HG03432 (cell line): ENCODE measurements around the gene PPM1D.
"Not testable (repeated sequence)": the region's sequence is repeated elsewhere in the genome, so short reads cannot be mapped to it uniquely, and the experiment has no call there.

Experiments used
- ATAC-seq: cut with Tn5 transposase; IDR thresholded peaks from one replicate; pipeline ENCODE4 v1.9.1; 2021; ENCODE audit warnings: mild to moderate bottlenecking, moderate library complexity; ENCODE audit not compliant: unreplicated experiment

The PPM1D gene

GRCh38 chr17:60593441-60594036 lies 6.5 kb upstream of the PPM1D start:
- not testable (repeated sequence) for ATAC-seq

DNA sequence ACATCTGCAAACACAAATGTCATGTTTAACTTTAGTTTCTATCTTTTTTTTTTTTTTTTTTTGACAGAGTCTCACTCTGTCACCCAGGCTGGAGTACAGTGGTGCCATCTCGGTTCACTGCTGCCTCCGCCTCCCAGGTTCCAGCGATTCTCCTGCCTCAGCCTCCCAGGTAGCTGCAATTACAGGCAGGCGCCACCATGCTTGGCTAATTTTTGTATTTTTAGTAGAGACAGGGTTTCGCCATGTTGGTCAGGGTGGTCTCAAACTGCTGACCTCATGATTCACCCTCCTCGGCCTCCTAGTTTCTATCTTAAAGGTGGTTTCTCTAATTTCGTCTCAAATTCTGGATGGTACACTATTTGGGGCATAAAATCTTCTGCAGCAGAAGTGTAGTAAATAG lies 5.8 kb upstream of the PPM1D start:
- not testable (repeated sequence) for ATAC-seq

DNA sequence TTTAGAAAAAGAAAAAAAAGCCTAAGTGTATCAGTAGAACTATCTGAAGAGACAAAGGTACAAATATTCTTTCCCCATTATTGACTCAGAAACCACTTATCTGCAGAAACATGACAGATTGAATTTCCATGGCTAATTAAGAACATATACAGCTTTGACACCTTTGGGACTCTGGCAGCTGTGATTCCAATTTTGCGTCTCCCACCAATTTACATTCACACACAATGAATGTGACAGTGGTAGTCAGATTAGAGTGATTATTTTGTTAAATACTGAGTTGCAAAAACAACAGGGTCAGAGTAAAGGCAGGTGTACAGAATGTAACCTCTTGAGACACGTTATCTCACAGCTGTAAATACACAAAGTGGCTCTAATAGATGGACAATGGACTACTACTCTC lies 5.3 kb upstream of the PPM1D start:
- no peak for ATAC-seq

DNA sequence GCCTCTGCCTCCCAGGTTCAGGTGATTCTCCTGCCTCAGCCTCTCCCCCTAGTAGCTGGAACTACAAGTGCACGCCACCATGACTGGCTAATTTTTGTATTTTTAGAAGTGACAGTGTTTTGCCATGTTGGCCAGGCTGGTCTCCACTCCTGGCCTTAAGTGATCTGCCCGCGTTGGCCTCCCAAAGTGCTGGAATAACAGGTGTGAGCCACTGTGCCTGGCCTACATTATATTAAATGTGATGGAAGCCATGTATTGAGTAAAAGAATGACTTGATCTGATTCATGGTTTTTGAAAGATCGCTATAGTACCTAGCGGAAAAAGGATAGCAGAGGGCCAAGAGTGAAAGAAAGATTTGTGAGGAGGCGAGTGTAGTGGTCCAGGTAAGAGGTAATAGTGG lies 2.7 kb upstream of the PPM1D start:
- ATAC-seq, result no peak

DNA sequence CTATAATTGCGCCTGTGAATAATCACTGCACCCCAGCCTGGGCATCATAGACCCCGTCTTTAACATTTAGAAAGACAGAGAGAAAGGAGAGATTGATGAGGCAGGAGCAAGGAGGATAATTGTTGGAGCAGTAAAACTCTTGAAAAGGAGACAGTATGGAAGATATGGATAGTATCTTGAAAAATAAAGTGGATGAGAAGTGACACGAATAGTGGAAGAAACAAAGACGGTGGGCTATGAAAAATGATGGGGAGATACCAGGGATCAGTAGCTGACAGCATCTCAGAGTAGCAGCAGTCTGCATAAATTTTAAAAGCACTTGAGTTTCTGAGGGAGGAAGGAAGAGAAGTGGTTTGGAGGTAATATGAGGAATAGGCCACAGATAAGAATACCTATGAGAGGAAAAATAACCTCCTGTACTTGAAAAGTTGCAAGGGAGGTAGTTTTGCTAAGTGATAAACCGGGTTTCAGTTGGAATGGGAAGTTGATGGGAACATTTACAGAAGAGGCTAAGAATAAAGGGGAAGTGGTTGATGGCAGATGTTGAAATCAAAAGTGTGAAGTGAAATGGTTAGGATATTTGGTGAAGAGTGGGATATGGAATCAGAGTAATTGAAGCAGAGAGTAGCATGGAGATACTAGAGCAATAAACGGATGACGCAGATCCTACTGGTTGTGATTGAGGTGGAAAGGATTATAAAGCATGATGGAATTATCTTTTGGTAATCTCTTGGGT lies 1.8 kb upstream of the PPM1D start:
- ATAC-seq, result no peak

DNA sequence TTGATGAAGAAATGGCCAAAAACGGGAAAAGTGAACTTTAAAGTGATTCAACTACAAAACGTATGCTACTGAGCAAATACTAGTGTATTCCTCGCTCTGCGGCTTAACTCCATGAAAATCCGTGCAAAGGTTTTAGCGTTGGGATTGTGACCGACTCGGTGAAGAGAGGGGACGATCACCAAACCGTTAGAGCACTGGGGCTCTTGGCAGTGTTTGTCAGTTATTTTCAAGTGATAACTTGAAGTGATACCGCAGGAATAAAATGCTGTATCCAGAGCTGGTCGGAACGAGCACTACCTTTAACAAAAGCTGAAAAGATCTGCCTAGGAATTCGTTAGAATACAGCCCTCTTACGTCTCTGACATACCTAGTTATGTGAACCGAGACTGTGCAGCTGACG lies 773 bp upstream of the PPM1D start:
- no peak for ATAC-seq

DNA sequence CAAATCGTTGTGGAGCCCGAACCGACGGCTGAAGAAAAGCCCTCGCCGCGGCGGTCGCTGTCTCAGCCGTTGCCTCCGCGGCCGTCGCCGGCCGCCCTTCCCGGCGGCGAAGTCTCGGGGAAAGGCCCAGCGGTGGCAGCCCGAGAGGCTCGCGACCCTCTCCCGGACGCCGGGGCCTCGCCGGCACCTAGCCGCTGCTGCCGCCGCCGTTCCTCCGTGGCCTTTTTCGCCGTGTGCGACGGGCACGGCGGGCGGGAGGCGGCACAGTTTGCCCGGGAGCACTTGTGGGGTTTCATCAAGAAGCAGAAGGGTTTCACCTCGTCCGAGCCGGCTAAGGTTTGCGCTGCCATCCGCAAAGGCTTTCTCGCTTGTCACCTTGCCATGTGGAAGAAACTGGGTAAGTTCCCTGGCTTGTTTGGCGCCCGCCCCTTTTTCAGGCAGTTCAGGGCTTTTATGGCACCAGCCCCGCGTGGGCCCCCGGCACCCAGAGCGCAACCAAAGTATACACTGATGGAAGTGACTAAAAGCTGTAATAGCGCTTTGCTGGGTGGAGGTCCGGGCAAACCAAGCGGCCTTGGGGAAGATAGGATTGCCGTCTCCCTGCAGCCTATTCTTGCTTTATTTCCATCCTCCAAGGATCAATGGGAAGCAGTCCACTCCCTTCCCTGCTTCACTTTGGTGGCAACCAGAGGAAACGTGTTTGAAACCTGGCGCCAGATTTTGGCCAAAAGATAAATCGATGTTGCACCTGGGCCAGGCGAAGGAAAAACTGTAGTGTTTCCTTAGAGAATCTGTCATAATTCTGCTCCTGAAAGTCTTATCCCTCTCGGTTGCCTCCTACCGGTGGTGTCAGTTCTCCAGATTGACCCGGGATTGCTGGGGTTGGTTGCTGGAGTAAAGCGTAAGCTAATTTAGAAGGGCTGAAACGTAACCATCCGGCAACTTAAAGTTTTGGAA lies 775 bp downstream of the PPM1D start:
- ATAC-seq, result peak; percentile 17

- ATAC-seq, result no peak
These were observed 1.7 kb downstream of the PPM1D start for GRCh38 chr17:60601447-60602384.

- ATAC-seq, result no peak
These were observed 2.4 kb downstream of the PPM1D start for GRCh38 chr17:60602385-60602742.

DNA sequence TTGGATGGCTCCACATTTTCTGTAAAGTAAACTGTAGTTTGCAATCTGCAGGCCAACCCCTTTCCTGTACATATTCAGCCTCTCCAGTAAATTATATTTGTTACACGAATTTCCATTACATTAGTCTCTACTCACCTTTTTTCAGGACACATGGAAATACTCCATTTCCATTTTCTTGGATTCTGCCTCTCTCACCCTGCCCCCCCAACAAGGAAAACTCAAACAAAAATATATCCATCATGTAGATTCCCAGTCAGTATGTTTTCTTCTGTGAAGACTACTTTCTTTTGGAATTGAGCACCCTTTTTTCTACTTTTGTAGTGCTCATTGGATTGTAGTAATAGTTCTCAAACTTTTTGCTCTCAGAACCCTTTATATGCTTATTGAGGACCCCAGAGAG lies 2.9 kb downstream of the PPM1D start:
- ATAC-seq, result no peak

DNA sequence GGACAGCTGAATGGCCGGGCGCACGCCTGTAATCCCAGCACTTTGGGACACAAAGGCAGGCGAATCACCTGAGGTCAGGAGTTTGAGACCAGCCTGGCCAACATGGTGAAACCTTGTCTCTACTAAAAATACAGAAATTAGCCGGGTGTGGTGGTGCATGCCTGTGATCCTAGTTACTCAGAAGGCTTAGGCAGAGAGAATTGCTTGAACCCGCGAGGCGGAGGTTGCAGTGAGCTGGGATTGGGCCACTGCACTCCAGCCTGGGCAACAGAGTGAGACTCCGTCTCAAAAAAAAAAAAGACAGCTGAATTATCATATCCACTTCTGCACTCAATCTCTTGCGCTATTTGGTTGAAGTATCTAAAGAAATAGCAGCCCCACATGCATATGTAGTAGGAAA lies 3.5 kb downstream of the PPM1D start:
- not testable (repeated sequence) for ATAC-seq

DNA sequence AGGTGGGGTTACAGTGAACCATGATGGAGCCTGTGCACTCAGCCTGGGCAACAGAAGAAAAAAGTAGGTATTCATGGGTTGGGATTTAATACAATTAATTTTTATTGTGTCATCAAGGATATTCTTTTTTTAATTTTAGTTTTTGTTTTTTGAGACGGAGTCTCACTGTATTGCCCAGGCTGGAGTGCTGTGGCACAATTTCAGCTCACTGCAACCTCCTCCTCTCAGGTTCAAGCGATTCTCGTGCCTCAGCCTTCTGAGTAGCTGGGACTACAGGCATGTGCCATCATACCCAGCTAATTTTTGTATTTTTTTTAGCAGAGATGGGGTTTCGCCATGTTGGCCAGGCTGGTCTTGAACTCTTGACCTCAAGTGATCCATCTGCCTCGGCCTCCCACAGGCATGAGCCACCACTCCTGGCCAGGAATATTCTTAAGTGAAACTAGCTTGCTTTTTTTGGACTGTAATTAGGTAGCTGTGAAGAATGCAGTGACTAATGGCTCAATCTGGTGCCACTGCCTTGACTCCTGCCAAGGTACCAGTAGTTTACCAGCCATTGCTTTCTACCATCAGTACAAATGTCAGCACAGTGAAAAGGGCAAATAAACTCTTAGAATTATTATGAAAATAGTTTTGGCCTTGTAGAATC lies 4.8 kb downstream of the PPM1D start:
- ATAC-seq, result no peak

DNA sequence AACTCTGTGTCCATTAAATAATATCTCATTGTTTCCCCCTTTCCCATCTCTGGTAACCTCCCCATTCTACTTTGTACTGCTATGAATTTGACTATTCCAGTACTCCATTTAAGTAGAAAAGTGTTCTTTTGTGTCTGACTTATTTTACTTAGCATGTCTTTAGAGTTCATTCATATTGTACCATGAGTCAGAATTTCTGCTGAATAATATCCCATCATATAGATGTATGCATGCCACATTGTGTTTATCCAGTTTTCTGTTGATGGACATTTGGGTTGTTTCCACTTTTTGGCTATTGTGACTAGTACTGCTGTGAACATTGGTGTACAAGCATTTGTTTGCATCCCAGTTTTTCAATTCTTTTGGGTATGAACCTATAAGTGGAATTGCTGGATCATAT lies 6.0 kb downstream of the PPM1D start:
- no peak for ATAC-seq

- no peak for ATAC-seq
These were observed 10.5 kb downstream of the PPM1D start for GRCh38 chr17:60610473-60610872.

GRCh38 chr17:60611321-60611720 lies 11.3 kb downstream of the PPM1D start:
- ATAC-seq, result not testable (repeated sequence)

- no peak for ATAC-seq
These were observed 13.3 kb downstream of the PPM1D start for GRCh38 chr17:60613325-60613724.

GRCh38 chr17:60613796-60614195 lies 13.8 kb downstream of the PPM1D start:
- not testable (repeated sequence) for ATAC-seq

DNA sequence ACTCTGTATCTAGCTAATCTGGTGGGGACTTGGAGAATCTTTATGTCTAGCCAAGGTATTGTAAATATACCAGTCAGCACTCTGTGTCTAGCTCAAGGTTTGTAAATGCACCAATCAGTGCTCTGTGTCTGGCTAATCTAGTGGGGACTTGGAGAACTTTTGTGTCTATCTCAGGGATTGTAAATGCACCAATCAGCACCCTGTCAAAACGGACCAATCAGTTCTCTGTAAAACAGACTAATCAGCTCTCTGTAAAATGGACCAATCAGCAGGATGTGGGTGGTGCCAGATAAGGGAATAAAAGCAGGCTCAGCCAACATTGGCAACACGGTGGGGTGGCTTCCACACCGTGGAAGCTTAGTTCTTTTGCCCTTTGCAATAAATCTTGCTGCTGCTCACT lies 14.3 kb downstream of the PPM1D start:
- ATAC-seq, result not testable (repeated sequence)

- no peak for ATAC-seq
These were observed 15.1 kb downstream of the PPM1D start for GRCh38 chr17:60615108-60615507.

DNA sequence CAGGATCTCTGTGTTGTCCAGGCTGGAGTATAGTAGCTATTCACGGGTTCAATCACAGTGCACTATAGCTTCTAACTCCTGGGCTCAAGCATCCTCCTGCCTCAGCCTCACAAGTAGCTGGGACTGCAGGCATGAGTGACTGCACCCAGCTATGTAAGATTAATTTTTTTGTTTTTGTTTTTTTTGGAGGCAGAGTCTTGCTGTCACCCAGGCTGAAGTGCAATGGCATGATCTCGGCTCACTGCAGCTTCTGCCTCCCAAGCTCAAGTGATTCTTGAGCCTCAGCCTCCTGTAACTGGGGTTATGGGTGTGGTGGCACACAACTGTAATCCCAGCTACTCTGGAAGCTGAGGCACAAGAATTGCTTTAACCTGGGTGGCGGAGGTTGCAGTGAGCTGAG lies 15.8 kb downstream of the PPM1D start:
- no peak for ATAC-seq
